GM12865 (cell line): ENCODE results near the gene NME4.
"Not testable (repeated sequence)": the region's sequence is repeated elsewhere in the genome, so short reads cannot be mapped to it uniquely, and the experiment has no call there.

ENCODE experiments used
- DNase-seq: peaks from one replicate; pipeline ENCODE4 v3.0.0; 2010; ENCODE audit warnings: low read depth
- H3K4me3 ChIP-seq: 2 replicates; pipeline ENCODE4 v1.5.1; 2011; ENCODE audit warnings: mild to moderate bottlenecking, low read depth, low read length, control low read depth
- TF ChIP-seq, protein P1 (sequence below): IDR thresholded peaks from 2 replicates; pipeline ENCODE4 v1.5.1; 2011; ENCODE audit warnings: low read length, control low read depth, low read depth, inconsistent platforms; ENCODE audit not compliant: insufficient read depth; ENCODE audit errors: missing control alignments

The NME4 gene

DNA sequence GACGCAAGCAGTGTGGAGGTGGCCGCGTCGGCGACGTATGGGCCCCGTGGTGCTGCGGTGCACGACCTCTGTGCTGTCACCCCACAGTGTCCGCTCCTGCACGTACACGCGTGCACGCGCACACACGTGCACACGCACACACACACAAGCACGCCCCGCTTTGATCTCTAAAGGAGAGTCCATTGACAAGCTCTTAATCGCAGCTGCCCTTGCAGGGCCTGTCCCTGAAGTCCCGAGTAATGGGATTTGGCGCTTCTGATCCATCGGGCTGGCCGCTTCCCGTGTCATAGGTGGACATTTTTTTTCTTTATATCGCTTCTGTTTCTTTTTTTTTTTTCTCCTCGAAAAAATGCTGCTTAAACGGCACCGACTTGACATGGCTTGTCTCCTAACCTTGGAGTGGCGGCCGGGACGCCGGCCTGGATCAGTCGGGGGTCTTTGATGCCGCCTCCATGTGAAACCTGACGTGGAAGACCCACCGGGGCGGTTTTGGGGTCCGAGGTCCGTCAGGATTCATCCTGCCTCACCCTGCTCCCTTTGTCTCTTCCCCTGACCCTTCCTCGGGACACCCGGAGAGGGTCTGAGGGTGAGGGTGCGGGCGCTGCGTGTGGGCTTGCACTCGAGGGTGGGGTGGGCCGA is 36.2 kb upstream of the NME4 start:
- TF ChIP-seq, protein P1, sequence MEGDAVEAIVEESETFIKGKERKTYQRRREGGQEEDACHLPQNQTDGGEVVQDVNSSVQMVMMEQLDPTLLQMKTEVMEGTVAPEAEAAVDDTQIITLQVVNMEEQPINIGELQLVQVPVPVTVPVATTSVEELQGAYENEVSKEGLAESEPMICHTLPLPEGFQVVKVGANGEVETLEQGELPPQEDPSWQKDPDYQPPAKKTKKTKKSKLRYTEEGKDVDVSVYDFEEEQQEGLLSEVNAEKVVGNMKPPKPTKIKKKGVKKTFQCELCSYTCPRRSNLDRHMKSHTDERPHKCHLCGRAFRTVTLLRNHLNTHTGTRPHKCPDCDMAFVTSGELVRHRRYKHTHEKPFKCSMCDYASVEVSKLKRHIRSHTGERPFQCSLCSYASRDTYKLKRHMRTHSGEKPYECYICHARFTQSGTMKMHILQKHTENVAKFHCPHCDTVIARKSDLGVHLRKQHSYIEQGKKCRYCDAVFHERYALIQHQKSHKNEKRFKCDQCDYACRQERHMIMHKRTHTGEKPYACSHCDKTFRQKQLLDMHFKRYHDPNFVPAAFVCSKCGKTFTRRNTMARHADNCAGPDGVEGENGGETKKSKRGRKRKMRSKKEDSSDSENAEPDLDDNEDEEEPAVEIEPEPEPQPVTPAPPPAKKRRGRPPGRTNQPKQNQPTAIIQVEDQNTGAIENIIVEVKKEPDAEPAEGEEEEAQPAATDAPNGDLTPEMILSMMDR: no peak
- DNase-seq: no peak
- no peak overlapping the region for H3K4me3 ChIP-seq

DNA sequence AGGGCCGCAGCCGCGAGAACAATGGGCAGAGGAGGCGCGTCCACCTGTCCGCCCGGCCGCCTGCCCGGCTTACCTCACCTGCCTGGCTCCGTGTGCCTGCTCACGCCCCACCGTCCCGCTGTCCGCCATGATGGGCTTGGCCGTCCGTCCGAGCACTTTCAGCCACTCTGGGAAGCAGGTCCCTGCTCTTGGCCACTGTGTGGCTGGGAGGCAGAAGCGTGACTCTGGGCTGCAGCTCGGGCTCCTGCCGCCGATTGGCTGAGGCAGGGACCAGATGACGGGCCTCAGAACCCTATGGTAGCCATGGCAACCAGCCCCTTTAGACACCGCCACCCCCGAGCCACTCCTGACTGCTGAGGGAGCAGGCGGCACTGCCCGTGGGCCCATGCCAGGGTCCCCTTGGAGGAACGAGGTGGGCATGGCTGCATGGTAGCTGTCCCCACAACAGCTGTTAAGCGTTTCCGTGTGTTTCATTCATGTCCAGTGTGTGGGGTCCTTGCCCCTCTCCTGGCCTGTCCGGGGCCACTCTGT is 35.6 kb upstream of the NME4 start:
- no peak overlapping the region for H3K4me3 ChIP-seq
- DNase-seq: no peak
- TF ChIP-seq, protein P1: no peak

DNA sequence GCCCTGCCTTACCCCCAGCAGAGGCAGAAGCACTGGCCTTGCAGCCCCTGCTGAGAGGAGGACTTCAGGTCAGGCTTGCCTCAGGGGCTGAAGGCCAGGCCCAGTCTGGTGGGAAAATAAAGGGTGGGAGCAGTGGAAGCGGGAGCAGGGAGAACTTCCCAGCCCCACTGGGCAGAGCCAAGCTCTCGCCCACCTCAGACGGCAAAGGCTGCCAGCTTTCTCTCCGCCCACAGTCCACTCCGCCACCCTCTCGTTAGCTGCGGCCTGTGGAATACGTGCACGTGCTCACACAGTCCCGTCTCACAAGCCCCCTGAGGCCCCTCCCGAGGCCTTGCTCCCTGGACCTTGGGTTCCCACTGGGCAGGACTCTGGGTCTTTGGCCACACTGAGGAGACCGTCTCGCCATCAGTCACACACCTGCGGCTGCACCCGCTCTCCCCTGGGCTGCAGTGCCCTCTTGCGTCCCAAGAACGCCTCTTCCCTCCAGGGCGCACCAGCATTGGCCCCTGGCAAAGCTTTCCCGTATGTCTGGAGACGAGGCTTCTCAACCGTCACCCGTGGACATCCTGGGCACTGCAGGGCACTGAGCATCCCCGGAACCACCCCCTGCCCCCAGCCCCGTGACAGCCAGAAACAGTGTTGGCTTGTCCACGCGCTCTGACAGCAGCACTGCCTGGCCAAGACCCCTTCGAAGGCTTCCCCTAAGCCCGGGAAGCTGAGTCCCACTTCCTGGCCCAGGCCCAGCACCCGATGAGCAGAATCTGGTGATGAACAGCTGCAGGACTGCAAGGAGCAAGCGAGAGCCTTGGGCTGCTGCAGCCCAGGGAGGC is 34.9 kb upstream of the NME4 start:
- peak; percentile 89 for DNase-seq
- H3K4me3 ChIP-seq: no peak overlapping the region
- TF ChIP-seq, protein P1: peak; percentile 94

DNA sequence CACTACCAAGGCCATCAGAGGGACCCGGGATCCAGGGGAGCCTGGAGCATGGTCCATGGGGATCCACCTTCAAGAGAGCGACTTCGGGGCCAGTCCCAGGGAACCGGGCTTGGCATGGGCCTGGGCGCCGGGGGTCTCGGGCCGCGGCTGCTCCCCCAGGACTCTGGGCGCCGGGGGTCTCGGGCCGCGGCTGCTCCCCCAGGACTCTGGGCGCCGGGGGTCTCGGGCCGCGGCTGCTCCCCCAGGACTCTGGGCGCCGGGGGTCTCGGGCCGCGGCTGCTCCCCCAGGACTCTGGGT is 34.3 kb upstream of the NME4 start:
- not testable (repeated sequence) for DNase-seq, H3K4me3 ChIP-seq

DNA sequence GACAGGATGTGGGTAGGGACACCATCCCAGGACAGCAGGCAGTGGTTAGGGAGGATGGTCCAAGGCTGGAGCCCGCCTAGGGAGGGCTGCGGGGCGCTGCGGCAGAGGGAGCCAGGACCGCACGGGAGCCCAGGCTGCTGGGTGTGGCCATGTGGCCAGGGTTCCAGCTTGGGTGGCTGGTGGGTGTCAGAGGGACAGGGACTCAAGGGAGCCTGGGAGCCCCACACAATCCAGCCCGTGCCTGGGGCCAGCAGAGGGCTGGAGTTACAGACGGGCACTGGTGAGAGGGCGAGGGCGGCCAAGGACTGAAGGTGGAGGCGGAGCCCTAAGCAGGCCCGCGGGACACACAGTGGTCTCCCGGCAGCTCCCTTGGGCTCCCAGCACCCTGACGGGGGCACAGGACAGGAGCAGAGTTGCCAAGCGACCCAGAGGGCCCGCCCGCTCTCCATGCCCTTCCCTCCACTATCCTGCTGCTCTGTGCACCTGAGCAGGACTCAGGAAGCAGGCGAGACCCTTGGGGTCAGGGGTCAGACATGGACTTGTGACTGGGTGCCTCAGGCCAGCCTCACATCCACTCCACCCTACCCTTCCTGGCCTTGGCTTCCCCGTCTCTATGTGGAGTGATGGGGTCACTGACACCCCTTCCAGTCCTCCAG is 33.8 kb upstream of the NME4 start:
- DNase-seq: no peak
- TF ChIP-seq, protein P1: no peak
- H3K4me3 ChIP-seq: no peak overlapping the region

DNA sequence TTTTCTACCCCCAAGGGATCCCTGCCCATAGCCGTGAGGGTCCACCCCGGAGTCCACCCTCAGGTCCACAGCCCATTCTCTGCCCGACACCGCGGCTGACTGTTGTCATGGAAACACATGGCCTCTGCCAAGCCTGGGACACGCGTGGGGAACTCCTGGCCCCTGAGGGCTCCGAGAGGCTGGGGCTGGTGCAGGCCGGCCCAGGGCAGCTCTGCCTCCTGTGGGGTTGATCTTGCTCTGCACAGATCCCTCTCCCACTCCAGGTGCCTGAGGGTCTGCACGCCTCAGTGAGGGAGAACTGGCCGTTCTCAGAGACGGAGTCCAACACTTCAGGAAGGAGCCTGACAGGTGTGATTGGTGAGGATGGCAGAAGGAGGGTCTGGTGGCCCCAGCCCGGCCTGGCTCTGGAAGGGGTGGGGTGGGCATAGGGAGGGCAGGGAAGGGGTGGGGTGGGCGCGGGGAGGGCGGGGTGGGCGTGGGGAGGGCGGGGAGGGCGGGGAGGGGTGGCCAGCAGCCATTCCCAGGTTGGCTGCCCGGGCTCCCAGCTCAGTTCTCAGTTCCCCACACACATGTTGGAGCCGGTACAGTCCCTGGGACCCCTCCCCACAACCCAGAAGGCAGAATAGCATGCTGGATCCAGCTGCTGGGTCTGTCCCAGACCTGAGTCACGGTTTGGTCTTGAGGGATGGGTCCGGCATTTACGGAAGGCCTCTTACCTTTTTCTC is 33.1 kb upstream of the NME4 start:
- TF ChIP-seq, protein P1: no peak
- no peak overlapping the region for H3K4me3 ChIP-seq
- no peak for DNase-seq
